Measurements from ENCODE around the gene CIRBP. TPM values are rescaled to one million over a fixed set of nuclear protein-coding genes. Genes with fewer than 3 reads are reported as not detected.

CIRBP gene
- total RNA-seq, 1 donor = 245 TPM

- no peak for DNase-seq (ENCODE audit: low read depth)
- H3K4me3 ChIP-seq (ENCODE audit: low read depth, low read length) = no peak overlapping the region
- TF ChIP-seq CTCF (IDR thresholded peaks at IDR 0.05; ENCODE audit: insufficient read depth, low read length) = no peak
These were observed 37.1 kb upstream of the CIRBP start for GRCh38 chr19:1231729-1232637.

GRCh38 chr19:1232652-1233072, 36.5 kb upstream of the CIRBP start:
- peak; percentile 73 for DNase-seq (ENCODE audit: low read depth)
- no peak for TF ChIP-seq CTCF (IDR thresholded peaks at IDR 0.05; ENCODE audit: insufficient read depth, low read length)
- H3K4me3 ChIP-seq (ENCODE audit: low read depth, low read length) = no peak overlapping the region

GRCh38 chr19:1233115-1233667, 35.9 kb upstream of the CIRBP start:
- no peak for DNase-seq (ENCODE audit: low read depth)
- no peak overlapping the region for H3K4me3 ChIP-seq (ENCODE audit: low read depth, low read length)

GRCh38 chr19:1234051-1234954, 34.8 kb upstream of the CIRBP start:
- TF ChIP-seq CTCF (IDR thresholded peaks at IDR 0.05; ENCODE audit: insufficient read depth, low read length) = no peak
- no peak for DNase-seq (ENCODE audit: low read depth)
- no peak overlapping the region for H3K4me3 ChIP-seq (ENCODE audit: low read depth, low read length)

More at GRCh38 chr19:1233115-1233667, 35.9 kb upstream of the CIRBP start:
- TF ChIP-seq CTCF (IDR thresholded peaks at IDR 0.05; ENCODE audit: insufficient read depth, low read length) = no peak

- no peak for TF ChIP-seq CTCF (IDR thresholded peaks at IDR 0.05; ENCODE audit: insufficient read depth, low read length)
- DNase-seq (ENCODE audit: low read depth) = no peak
- H3K4me3 ChIP-seq (ENCODE audit: low read depth, low read length) = no peak overlapping the region
These were observed 34.2 kb upstream of the CIRBP start for GRCh38 chr19:1234955-1235380.

Measured in fibroblast of the aortic adventitia (primary cell).